ENCODE data around the gene PERCC1.

The PERCC1 gene

GRCh38 chr16:1481906-1482835 is 51.3 kb downstream of the PERCC1 start:
- no peak for DNase-seq (ENCODE audit: low spot score)
- TF ChIP-seq, protein P1, sequence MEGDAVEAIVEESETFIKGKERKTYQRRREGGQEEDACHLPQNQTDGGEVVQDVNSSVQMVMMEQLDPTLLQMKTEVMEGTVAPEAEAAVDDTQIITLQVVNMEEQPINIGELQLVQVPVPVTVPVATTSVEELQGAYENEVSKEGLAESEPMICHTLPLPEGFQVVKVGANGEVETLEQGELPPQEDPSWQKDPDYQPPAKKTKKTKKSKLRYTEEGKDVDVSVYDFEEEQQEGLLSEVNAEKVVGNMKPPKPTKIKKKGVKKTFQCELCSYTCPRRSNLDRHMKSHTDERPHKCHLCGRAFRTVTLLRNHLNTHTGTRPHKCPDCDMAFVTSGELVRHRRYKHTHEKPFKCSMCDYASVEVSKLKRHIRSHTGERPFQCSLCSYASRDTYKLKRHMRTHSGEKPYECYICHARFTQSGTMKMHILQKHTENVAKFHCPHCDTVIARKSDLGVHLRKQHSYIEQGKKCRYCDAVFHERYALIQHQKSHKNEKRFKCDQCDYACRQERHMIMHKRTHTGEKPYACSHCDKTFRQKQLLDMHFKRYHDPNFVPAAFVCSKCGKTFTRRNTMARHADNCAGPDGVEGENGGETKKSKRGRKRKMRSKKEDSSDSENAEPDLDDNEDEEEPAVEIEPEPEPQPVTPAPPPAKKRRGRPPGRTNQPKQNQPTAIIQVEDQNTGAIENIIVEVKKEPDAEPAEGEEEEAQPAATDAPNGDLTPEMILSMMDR (IDR thresholded peaks at IDR 0.05; ENCODE audit: borderline replicate concordance, control extremely low read depth, extremely low read depth, insufficient read depth, missing control alignments) = no peak
- in situ Hi-C loops (cut with MboI; ENCODE audit: low sequenced_read_pairs, unreplicated experiment) = no loop called here
